ENCODE results near the gene SCFD2.

DNA sequence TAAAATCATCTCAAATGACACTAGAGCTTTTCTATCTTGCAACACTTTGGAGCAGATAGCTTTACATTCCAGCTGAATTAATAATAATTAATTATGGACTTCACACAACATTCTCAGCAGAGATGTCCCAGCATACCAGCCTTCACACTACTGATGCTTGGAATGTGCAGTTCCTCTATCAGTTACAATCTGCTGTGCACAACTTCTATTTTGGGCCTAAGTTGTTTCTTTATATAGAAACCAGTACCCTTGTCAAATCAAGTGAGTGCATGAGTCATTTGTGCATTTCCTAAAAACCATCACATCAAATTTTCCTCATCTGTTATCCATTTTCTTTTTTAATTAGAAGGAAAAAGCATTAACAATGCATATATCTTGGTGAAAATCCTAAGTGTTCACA, 512.5 kb downstream of the SCFD2 start:
- TF ChIP-seq, protein P1, sequence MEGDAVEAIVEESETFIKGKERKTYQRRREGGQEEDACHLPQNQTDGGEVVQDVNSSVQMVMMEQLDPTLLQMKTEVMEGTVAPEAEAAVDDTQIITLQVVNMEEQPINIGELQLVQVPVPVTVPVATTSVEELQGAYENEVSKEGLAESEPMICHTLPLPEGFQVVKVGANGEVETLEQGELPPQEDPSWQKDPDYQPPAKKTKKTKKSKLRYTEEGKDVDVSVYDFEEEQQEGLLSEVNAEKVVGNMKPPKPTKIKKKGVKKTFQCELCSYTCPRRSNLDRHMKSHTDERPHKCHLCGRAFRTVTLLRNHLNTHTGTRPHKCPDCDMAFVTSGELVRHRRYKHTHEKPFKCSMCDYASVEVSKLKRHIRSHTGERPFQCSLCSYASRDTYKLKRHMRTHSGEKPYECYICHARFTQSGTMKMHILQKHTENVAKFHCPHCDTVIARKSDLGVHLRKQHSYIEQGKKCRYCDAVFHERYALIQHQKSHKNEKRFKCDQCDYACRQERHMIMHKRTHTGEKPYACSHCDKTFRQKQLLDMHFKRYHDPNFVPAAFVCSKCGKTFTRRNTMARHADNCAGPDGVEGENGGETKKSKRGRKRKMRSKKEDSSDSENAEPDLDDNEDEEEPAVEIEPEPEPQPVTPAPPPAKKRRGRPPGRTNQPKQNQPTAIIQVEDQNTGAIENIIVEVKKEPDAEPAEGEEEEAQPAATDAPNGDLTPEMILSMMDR (IDR thresholded peaks at IDR 0.05) = no peak
- TF ChIP-seq EP300 (IDR thresholded peaks at IDR 0.05) (no peak), POLR2A (IDR thresholded peaks at IDR 0.05) (no peak)
